Measurements from ENCODE around the gene ANKRD6. TPM values are rescaled to one million over a fixed set of nuclear protein-coding genes. Genes with fewer than 3 reads are reported as not detected.

Gene ANKRD6
- total and polyA plus RNA-seq, 2 donors (not counting 3 experiments of a cell fraction or from before 2014, with no cell fraction given): 3.4 to 9.6 TPM

- no peak for TF ChIP-seq EZH2 (IDR thresholded peaks at IDR 0.05; ENCODE audit: borderline replicate concordance, low read depth, low read length, severe bottlenecking)
- no peak for TF ChIP-seq FOS (IDR thresholded peaks at IDR 0.05; ENCODE audit: borderline replicate concordance, insufficient read depth, low read length)
- no peak for TF ChIP-seq POLR2AphosphoS5 (IDR thresholded peaks at IDR 0.05; ENCODE audit: insufficient read depth, low read depth, low read length)
- no peak for TF ChIP-seq CTCF (IDR thresholded peaks at IDR 0.05; ENCODE audit: extremely low read depth in 1 of 2, insufficient read depth in 1 of 2, low read depth in 1 of 2, low read length in 2 of 2)
- CTCF ChIA-PET: interaction anchor here (0.9 to 1.0 kb wide), 2 partner anchors 11 to 12 kb away, joined by 3 read pairs; no protein-coding TSS in a partner anchor
- Histone ChIP-seq H3K79me2 (ENCODE audit: control insufficient read depth, insufficient read depth, low read length) (no peaks in the 10 kb centered on the region), H3K9me3 (replicated peaks; ENCODE audit: control insufficient read depth, insufficient read depth, low read length) (no peaks in the 10 kb centered on the region), H3K4me3 (replicated peaks in 1 of 3; ENCODE audit: insufficient read depth in 1 of 3, low read depth in 1 of 3, low read length in 3 of 3) (no peak overlapping the region), H3K9me1 (replicated peaks; ENCODE audit: control insufficient read depth, extremely low read depth, insufficient read depth, low read length) (no peaks in the 10 kb centered on the region), H2AFZ (ENCODE audit: low read depth, low read length) (no peak overlapping the region), H3K9ac (replicated peaks; ENCODE audit: extremely low read depth, insufficient read depth, low read length) (no peak overlapping the region), H3K4me1 (ENCODE audit: control insufficient read depth, extremely low read depth, insufficient read depth, low read length) (no peaks in the 10 kb centered on the region), H4K20me1 (replicated peaks; ENCODE audit: control insufficient read depth, extremely low read depth, insufficient read depth, low read length) (no peaks in the 10 kb centered on the region), H3K27ac (ENCODE audit: insufficient read depth, low read depth, low read length) (no peak overlapping the region), H3K4me2 (ENCODE audit: insufficient read depth, low read length) (no peak overlapping the region), H3K27me3 (ENCODE audit: control insufficient read depth in 2 of 2, insufficient read depth in 2 of 2, low read length in 2 of 2) (no peaks in the 10 kb centered on the region), H3K36me3 (ENCODE audit: control insufficient read depth in 2 of 2, extremely low read depth in 1 of 2, insufficient read depth in 2 of 2, low read length in 2 of 2) (no peaks in the 10 kb centered on the region)
- intact Hi-C loops (cut with micrococcal nuclease) (no loop called here), dilution Hi-C loops (cut with MboI; ENCODE audit: extremely low pct_ligation_motif_present, low sequenced_read_pairs) (no loop called here)
- DNase-seq (ENCODE audit: low read depth, low spot score) (no peak), FAIRE-seq (no peak)
- POLR2A ChIA-PET: no interaction called here
- BruUV-seq (replicated peaks): no TSS peak
Measured at GRCh38 chr6:89443658-89444057, 10.7 kb downstream of the ANKRD6 start.

- BruUV-seq (replicated peaks): no TSS peak
Measured at GRCh38 chr6:89449193-89449592, 16.2 kb downstream of the ANKRD6 start.

More at GRCh38 chr6:89449193-89449592, 16.2 kb downstream of the ANKRD6 start:
- Histone ChIP-seq H3K27ac (ENCODE audit: insufficient read depth, low read depth, low read length) (no peak overlapping the region), H3K27me3 (ENCODE audit: control insufficient read depth in 2 of 2, insufficient read depth in 2 of 2, low read length in 2 of 2) (no peaks in the 10 kb centered on the region), H3K9ac (replicated peaks; ENCODE audit: extremely low read depth, insufficient read depth, low read length) (no peak overlapping the region), H3K36me3 (ENCODE audit: control insufficient read depth in 2 of 2, extremely low read depth in 1 of 2, insufficient read depth in 2 of 2, low read length in 2 of 2) (no peaks in the 10 kb centered on the region), H3K4me1 (ENCODE audit: control insufficient read depth, extremely low read depth, insufficient read depth, low read length) (no peaks in the 10 kb centered on the region), H3K79me2 (ENCODE audit: control insufficient read depth, insufficient read depth, low read length) (no peaks in the 10 kb centered on the region), H2AFZ (ENCODE audit: low read depth, low read length) (no peak overlapping the region), H3K9me3 (replicated peaks; ENCODE audit: control insufficient read depth, insufficient read depth, low read length) (no peaks in the 10 kb centered on the region), H3K4me3 (replicated peaks in 1 of 3; ENCODE audit: insufficient read depth in 1 of 3, low read depth in 1 of 3, low read length in 3 of 3) (no peak overlapping the region), H4K20me1 (replicated peaks; ENCODE audit: control insufficient read depth, extremely low read depth, insufficient read depth, low read length) (no peaks in the 10 kb centered on the region), H3K9me1 (replicated peaks; ENCODE audit: control insufficient read depth, extremely low read depth, insufficient read depth, low read length) (no peaks in the 10 kb centered on the region), H3K4me2 (ENCODE audit: insufficient read depth, low read length) (no peak overlapping the region)
- FAIRE-seq: no peak
- intact Hi-C loops (cut with micrococcal nuclease) (no loop called here), dilution Hi-C loops (cut with MboI; ENCODE audit: extremely low pct_ligation_motif_present, low sequenced_read_pairs) (no loop called here)
- no peak for DNase-seq (ENCODE audit: low read depth, low spot score)
- POLR2A ChIA-PET: no interaction called here
- CTCF ChIA-PET: no interaction called here
- TF ChIP-seq GATA2 (IDR thresholded peaks at IDR 0.05; ENCODE audit: insufficient read depth, insufficient read length, low read depth, low read length) (no peak), POLR2A (IDR thresholded peaks at IDR 0.05; ENCODE audit: low read depth, low read length) (no peak), FOS (IDR thresholded peaks at IDR 0.05; ENCODE audit: borderline replicate concordance, insufficient read depth, low read length) (no peak), CTCF (IDR thresholded peaks at IDR 0.05; ENCODE audit: extremely low read depth in 1 of 2, insufficient read depth in 1 of 2, low read depth in 1 of 2, low read length in 2 of 2) (no peak), MAX (IDR thresholded peaks at IDR 0.05; ENCODE audit: insufficient read depth, insufficient read length) (no peak), POLR2AphosphoS5 (IDR thresholded peaks at IDR 0.05; ENCODE audit: insufficient read depth, low read depth, low read length) (no peak), EZH2 (IDR thresholded peaks at IDR 0.05; ENCODE audit: borderline replicate concordance, low read depth, low read length, severe bottlenecking) (no peak), JUN (IDR thresholded peaks at IDR 0.05; ENCODE audit: borderline replicate concordance, insufficient read depth, insufficient read length, low read depth) (no peak), MYC (IDR thresholded peaks at IDR 0.05; ENCODE audit: low read depth, low read length) (no peak)
